T-cell (primary cell): ENCODE results near the gene MCM9. TPM values are rescaled to one million over a fixed set of nuclear protein-coding genes. Genes with fewer than 3 reads are reported as not detected.

ENCODE experiments used
- ATAC-seq, 4 experiments: fragments of 200-7000 bp in 3 of 4; fragments of 150-1000 bp in 1 of 4; cut with Tn5 transposase; replicated peaks in 1 of 4; 1 replicate in 3 of 4; 2 replicates in 1 of 4; pipeline ENCODE4 v1.10.0; 2021; ENCODE audit warnings: moderate library complexity in 3 of 4, mild to moderate bottlenecking in 2 of 4, moderate number of reproducible peaks in 1 of 4
- CTCF ChIA-PET, 2 donors: fragments of 300-600 bp; sonication (Branson Sonifier 250); formaldehyde crosslinking; loops; one replicate each; lab custom pipeline; 2022; ENCODE audit warnings: antibody characterized with exemption in 2 of 2; lab: Charles Lee
- POLR2A ChIA-PET, 2 donors: fragments of 300-600 bp; sonication (Branson Sonifier 250); formaldehyde crosslinking; loops; one replicate each; lab custom pipeline; 2022; ENCODE audit warnings: antibody characterized with exemption in 2 of 2; lab: Charles Lee
- DNase-seq, 35 experiments: peaks; one replicate each; pipeline versions ENCODE4 v3.0.0 to v3.0.0-alpha.2; 2013 to 2023
- H3K27ac ChIP-seq: one replicate; pipeline ENCODE4 v1.5.1; 2013; ENCODE audit warnings: low read length
- H3K27me3 ChIP-seq, 2 experiments: replicated peaks in 1 of 2; 1 replicate in 1 of 2; 2 replicates in 1 of 2; pipeline versions ENCODE4 v1.6.1 to v1.7.0; 2013; ENCODE audit warnings: low read length in 1 of 2, mixed read lengths in 1 of 2; ENCODE audit not compliant: control insufficient read depth in 2 of 2, insufficient read depth in 2 of 2; ENCODE audit errors: extremely low read depth in 1 of 2
- H3K36me3 ChIP-seq, 2 donors: 1 replicate in 1 of 2; 2 replicates in 1 of 2; pipeline versions ENCODE4 v1.6.1 to v1.7.0; 2013; ENCODE audit warnings: low read length in 1 of 2; ENCODE audit not compliant: control insufficient read depth in 2 of 2, insufficient read depth in 1 of 2; ENCODE audit errors: extremely low read depth in 1 of 2
- H3K4me1 ChIP-seq, 2 experiments: 1 replicate in 1 of 2; 2 replicates in 1 of 2; pipeline versions ENCODE4 v1.6.1 to v1.7.0; 2013; ENCODE audit warnings: low read length in 2 of 2, mixed read lengths in 1 of 2; ENCODE audit not compliant: insufficient read depth in 2 of 2, control insufficient read depth in 1 of 2; ENCODE audit errors: extremely low read depth in 1 of 2
- H3K4me3 ChIP-seq, 2 donors: 1 replicate in 1 of 2; 2 replicates in 1 of 2; pipeline versions ENCODE4 v1.5.1 to v1.7.0; 2013; ENCODE audit warnings: mild to moderate bottlenecking in 2 of 2, low read length in 1 of 2, moderate library complexity in 1 of 2; ENCODE audit not compliant: control insufficient read depth in 1 of 2; ENCODE audit errors: extremely low read depth in 1 of 2
- H3K9me3 ChIP-seq: 2 replicates; pipeline ENCODE4 v1.7.0; 2013
- H3K27ac Mint-ChIP-seq, 2 donors: one replicate each; pipeline ENCODE4 v1.8.0; 2020 to 2021; ENCODE audit warnings: mild to moderate bottlenecking in 2 of 2, mixed read lengths in 2 of 2
- H3K27me3 Mint-ChIP-seq, 2 donors: one replicate each; pipeline ENCODE4 v1.8.0; 2021 to 2022; ENCODE audit warnings: mixed read lengths in 2 of 2
- H3K36me3 Mint-ChIP-seq: one replicate; pipeline ENCODE4 v1.8.0; 2021; ENCODE audit warnings: mixed read lengths
- H3K4me1 Mint-ChIP-seq, 3 donors: one replicate each; pipeline ENCODE4 v1.8.0; 2020 to 2022; ENCODE audit warnings: mixed read lengths in 3 of 3, mild to moderate bottlenecking in 1 of 3
- H3K4me3 Mint-ChIP-seq, 3 donors: one replicate each; pipeline ENCODE4 v1.8.0; 2020 to 2022; ENCODE audit warnings: mild to moderate bottlenecking in 3 of 3, mixed read lengths in 3 of 3, moderate library complexity in 3 of 3
- H3K9me3 Mint-ChIP-seq, 3 donors: one replicate each; pipeline ENCODE4 v1.8.0; 2020 to 2022; ENCODE audit warnings: mixed read lengths in 3 of 3
- WGBS: methylation state at CpG from one replicate; pipeline ENCODE4 v1.1.5; 2013; ENCODE audit warnings: missing lambda C conversion rate; ENCODE audit not compliant: insufficient coverage; 5-methylcytosine and 5-hydroxymethylcytosine counted together
- total RNA-seq, 35 experiments: library from RNA in 6 of 35; stranded (reverse) in 6 of 35; fragments of 120-200 nt in 1 of 35; gene quantifications; one replicate each; pipeline versions ENCODE4 v1.2.1 to v1.2.4 and lab custom pipeline; 2013 to 2026

The MCM9 gene
- total RNA-seq, 5 donors from 2014 or later (not counting 1 experiment from before 2014, with no cell fraction given): 27.9 to 34.8 (median 31.4) TPM

- POLR2A ChIA-PET: interaction anchor here in 1 of 2 donors (0.5 to 1.0 kb wide), 3 partner anchors 19 to 95 kb away, joined by 3 to 8 read pairs (median 4); no protein-coding TSS in a partner anchor
- H3K9me3 Mint-ChIP-seq: peaks cover 0 to 6% (median 4%) of the 10 kb centered on the region in 3 donors
- 44% methylated on average over 2 of the region's 6 CpGs for WGBS
- H3K9me3 ChIP-seq: no peaks in the 10 kb centered on the region
- H3K4me1 ChIP-seq: peaks cover 0 to 18% of the 10 kb centered on the region in 2 experiments
- H3K36me3 Mint-ChIP-seq: peaks cover 11% of the 10 kb centered on the region
- no peaks in the 10 kb centered on the region for H3K27me3 ChIP-seq
- peak overlapping the region; percentile 67 for H3K27ac ChIP-seq
- H3K27me3 Mint-ChIP-seq: no peaks in the 10 kb centered on the region
- H3K4me3 ChIP-seq: no peak overlapping the region
- peaks cover 21 to 32% (median 24%) of the 10 kb centered on the region in 3 donors for H3K4me1 Mint-ChIP-seq
- no peak overlapping the region for H3K4me3 Mint-ChIP-seq
- no peaks in the 10 kb centered on the region for H3K36me3 ChIP-seq
- peak; percentile 76 to 91 (median 86) for ATAC-seq
- CTCF ChIA-PET: interaction anchor here (0.6 to 2.3 kb wide), 12 partner anchors 8 to 323 kb away, joined by 3 to 10 read pairs (median 4); no protein-coding TSS in a partner anchor
- DNase-seq: peak in 6 of 35 experiments; percentile 10 to 44 (median 14)
- peak overlapping the region; percentile 83 to 91 for H3K27ac Mint-ChIP-seq
These were observed 147.1 kb downstream of the MCM9 start for GRCh38 chr6:118787724-118788423.

- Histone ChIP-seq H3K27ac (peak overlapping the region; percentile 67), H3K36me3 (no peaks in the 10 kb centered on the region), H3K4me1 (peaks cover 0 to 18% of the 10 kb centered on the region in 2 experiments), H3K9me3 (no peaks in the 10 kb centered on the region), H3K27me3 (no peaks in the 10 kb centered on the region), H3K4me3 (no peak overlapping the region)
- H3K4me3 Mint-ChIP-seq: no peak overlapping the region
- ATAC-seq: no peak
- 100% methylated on average over 3 of the region's 8 CpGs for WGBS
- H3K4me1 Mint-ChIP-seq: peaks cover 21 to 29% (median 24%) of the 10 kb centered on the region in 3 donors
- CTCF ChIA-PET: interaction anchor here (0.6 to 2.3 kb wide), 9 partner anchors 10 to 324 kb away, joined by 3 to 10 read pairs (median 5); no protein-coding TSS in a partner anchor
- H3K9me3 Mint-ChIP-seq: no peaks in the 10 kb centered on the region
- peaks cover 5% of the 10 kb centered on the region for H3K36me3 Mint-ChIP-seq
- H3K27me3 Mint-ChIP-seq: no peaks in the 10 kb centered on the region
- no peak for DNase-seq
- peak overlapping the region; percentile 28 to 31 for H3K27ac Mint-ChIP-seq
- POLR2A ChIA-PET: interaction anchor here in 1 of 2 donors (1.0 kb wide), 1 partner anchor 18 kb away, joined by 4 read pairs; no protein-coding TSS in a partner anchor
These were observed 148.1 kb downstream of the MCM9 start for GRCh38 chr6:118786596-118787453.

DNA sequence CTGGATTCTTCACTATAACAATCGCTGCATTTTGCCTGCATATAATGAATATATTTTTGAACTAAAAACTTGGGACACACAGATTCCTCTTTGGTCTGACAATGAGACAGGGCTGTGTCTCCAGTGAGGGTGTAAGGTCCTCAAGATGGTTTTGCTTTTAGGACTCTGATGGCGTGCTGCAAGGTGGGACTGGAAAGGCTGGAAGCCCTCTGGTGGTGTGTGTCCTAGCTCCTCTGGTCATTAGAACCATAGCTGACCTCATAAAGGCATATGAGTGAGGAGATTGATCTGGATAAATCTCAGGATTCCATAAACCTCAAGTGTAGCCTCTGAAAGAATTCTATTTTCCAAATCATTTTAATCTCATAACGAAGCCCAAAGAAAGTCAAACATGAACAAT, 149.4 kb downstream of the MCM9 start:
- no peak overlapping the region for H3K27ac Mint-ChIP-seq
- POLR2A ChIA-PET: interaction anchor here in 1 of 2 donors (0.5 kb wide), 1 partner anchor 117 kb away, joined by 4 read pairs; no protein-coding TSS in a partner anchor
- no CpG with 5 or more reads among the region's 3 CpGs for WGBS

DNA sequence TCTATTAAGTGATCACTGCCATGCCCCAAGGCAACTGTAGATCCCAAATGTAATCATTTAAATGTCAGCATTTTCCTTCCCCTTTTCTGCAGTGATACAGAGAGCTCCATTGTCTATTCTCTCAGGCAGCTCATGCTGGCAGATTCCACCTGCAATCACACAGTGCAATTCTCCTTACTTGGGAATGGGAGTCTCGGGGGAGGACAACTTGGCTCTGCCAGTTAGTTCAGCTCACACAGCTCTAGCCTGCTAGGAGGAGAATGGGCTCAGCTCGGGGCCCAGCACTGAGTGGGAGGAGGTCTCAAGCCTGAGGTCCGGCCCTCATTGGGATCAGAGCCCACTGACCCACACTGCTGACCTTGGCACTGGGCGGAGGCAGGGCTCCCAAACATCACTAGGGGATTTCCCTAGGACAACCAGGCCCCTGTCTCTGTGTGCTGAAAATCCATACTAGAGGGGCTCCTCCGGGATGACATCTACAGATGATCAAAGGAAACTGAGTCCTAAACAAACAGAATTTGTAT, 150.3 kb downstream of the MCM9 start:
- CTCF ChIA-PET: interaction anchor here (0.5 to 1.1 kb wide), 7 partner anchors 16 to 535 kb away, joined by 3 to 6 read pairs (median 4); no protein-coding TSS in a partner anchor
- POLR2A ChIA-PET: interaction anchor here in 1 of 2 donors (0.6 kb wide), 2 partner anchors 19 to 78 kb away, joined by 3 read pairs; no protein-coding TSS in a partner anchor

More for the DNA sequence above, 149.4 kb downstream of the MCM9 start:
- Mint-ChIP-seq H3K9me3 (no peaks in the 10 kb centered on the region), H3K4me1 (peaks cover 21 to 27% (median 24%) of the 10 kb centered on the region in 3 donors), H3K27me3 (no peaks in the 10 kb centered on the region), H3K36me3 (no peaks in the 10 kb centered on the region), H3K4me3 (no peak overlapping the region)
- Histone ChIP-seq H3K27me3 (no peaks in the 10 kb centered on the region), H3K9me3 (no peaks in the 10 kb centered on the region), H3K4me3 (no peak overlapping the region), H3K4me1 (peaks cover 0 to 18% of the 10 kb centered on the region in 2 experiments), H3K36me3 (no peaks in the 10 kb centered on the region), H3K27ac (no peak overlapping the region)
- ATAC-seq: no peak
- no peak for DNase-seq
- CTCF ChIA-PET: no interaction called here

DNA sequence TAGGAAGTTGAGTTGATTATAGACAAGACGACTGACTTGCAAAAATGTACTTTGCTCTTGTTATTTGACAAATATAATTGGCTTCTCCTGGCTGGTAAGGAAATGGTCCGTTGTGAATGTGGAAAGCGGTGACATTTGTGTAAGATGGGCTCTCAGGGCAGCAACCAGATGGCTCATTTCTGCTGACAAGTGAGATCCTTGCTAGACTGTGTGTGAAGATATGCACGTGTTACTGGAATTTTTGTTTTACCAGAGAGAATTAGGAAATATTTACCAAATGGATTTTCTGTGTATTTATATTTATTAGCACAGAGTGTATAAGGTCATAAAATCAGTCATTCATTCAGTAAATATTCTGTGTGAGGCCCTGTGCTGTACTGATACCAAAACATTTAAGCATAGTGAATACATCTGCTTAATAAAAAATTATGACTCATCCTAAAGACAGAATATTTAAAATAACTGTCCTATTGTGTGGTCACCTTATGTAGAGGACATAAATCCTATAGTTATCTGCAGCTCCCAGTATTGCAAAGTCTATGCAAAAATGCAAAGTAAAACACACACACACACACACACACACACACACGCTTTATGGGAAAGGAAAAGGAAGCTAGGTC, 150.9 kb downstream of the MCM9 start:
- no peaks in the 10 kb centered on the region for H3K36me3 Mint-ChIP-seq
- ATAC-seq (no peak), DNase-seq (no peak)
- H3K27me3 Mint-ChIP-seq: no peaks in the 10 kb centered on the region
- no peaks in the 10 kb centered on the region for H3K9me3 Mint-ChIP-seq
- H3K27ac Mint-ChIP-seq: no peak overlapping the region
- CTCF ChIA-PET: interaction anchor here (0.5 to 1.1 kb wide), 8 partner anchors 16 to 535 kb away, joined by 3 to 6 read pairs (median 4); no protein-coding TSS in a partner anchor
- Histone ChIP-seq H3K36me3 (no peaks in the 10 kb centered on the region), H3K4me3 (no peak overlapping the region), H3K9me3 (no peaks in the 10 kb centered on the region), H3K27ac (no peak overlapping the region), H3K27me3 (no peaks in the 10 kb centered on the region), H3K4me1 (peaks cover 0 to 18% of the 10 kb centered on the region in 2 experiments)
- H3K4me3 Mint-ChIP-seq: no peak overlapping the region
- H3K4me1 Mint-ChIP-seq: peaks cover 16 to 22% (median 19%) of the 10 kb centered on the region in 3 donors
- POLR2A ChIA-PET: interaction anchor here (0.6 to 1.2 kb wide), 4 partner anchors 11 to 77 kb away, joined by 3 read pairs; no protein-coding TSS in a partner anchor
- WGBS: 94% methylated on average over 2 of the region's 5 CpGs

More for the DNA sequence above, 150.3 kb downstream of the MCM9 start:
- Mint-ChIP-seq H3K4me3 (no peak overlapping the region), H3K36me3 (no peaks in the 10 kb centered on the region), H3K27me3 (no peaks in the 10 kb centered on the region), H3K9me3 (no peaks in the 10 kb centered on the region), H3K4me1 (peaks cover 19 to 24% (median 21%) of the 10 kb centered on the region in 3 donors), H3K27ac (no peak overlapping the region)
- ATAC-seq (no peak), DNase-seq (no peak)
- Histone ChIP-seq H3K4me1 (peaks cover 0 to 18% of the 10 kb centered on the region in 2 experiments), H3K36me3 (no peaks in the 10 kb centered on the region), H3K9me3 (no peaks in the 10 kb centered on the region), H3K4me3 (no peak overlapping the region), H3K27me3 (no peaks in the 10 kb centered on the region), H3K27ac (no peak overlapping the region)
- 100% methylated on average over 2 of the region's 5 CpGs for WGBS
